Activated CD4-positive, alpha-beta memory T cell treated with anti-CD3 and anti-CD28 coated beads for 36 hours (primary cell): Measurements from ENCODE around the gene NME7. TPM values are rescaled to one million over a fixed set of nuclear protein-coding genes. Genes with fewer than 3 reads are reported as not detected.
"Not testable (repeated sequence)": the region's sequence is repeated elsewhere in the genome, so short reads cannot be mapped to it uniquely, and the experiment has no call there.

Experiments
- CTCF ChIA-PET: fragments of 350-600 bp; sonication (Branson Sonifier 250); formaldehyde crosslinking; loops from one replicate; lab custom pipeline; 2021; ENCODE audit warnings: antibody characterized with exemption, inconsistent platforms; lab: Charles Lee
- POLR2A ChIA-PET: fragments of 350-600 bp; sonication (Branson Sonifier 250); formaldehyde crosslinking; loops from one replicate; lab custom pipeline; 2021; ENCODE audit warnings: antibody characterized with exemption; lab: Charles Lee
- DNase-seq: peaks from one replicate; pipeline ENCODE4 v3.0.0-alpha.2; 2020
- H3K27ac Mint-ChIP-seq: one replicate; pipeline ENCODE4 v1.8.0; 2021; ENCODE audit warnings: mixed read lengths
- H3K27me3 Mint-ChIP-seq: one replicate; pipeline ENCODE4 v1.8.0; 2021; ENCODE audit warnings: mixed read lengths
- H3K36me3 Mint-ChIP-seq: one replicate; pipeline ENCODE4 v1.8.0; 2021; ENCODE audit warnings: mixed read lengths
- H3K4me1 Mint-ChIP-seq: one replicate; pipeline ENCODE4 v1.8.0; 2021; ENCODE audit warnings: low read depth, mixed read lengths
- H3K4me3 Mint-ChIP-seq: one replicate; pipeline ENCODE4 v1.8.0; 2021; ENCODE audit warnings: mild to moderate bottlenecking, mixed read lengths
- H3K9me3 Mint-ChIP-seq: one replicate; pipeline ENCODE4 v1.8.0; 2021; ENCODE audit warnings: mixed read lengths
- intact Hi-C: fragments of 100-400 bp; cut with micrococcal nuclease; formaldehyde crosslinking; loops from one replicate; pipeline ENCODE4 v1.15.1; 2023
- total RNA-seq, 2 experiments: library from RNA; stranded (reverse); gene quantifications; one replicate each; pipeline ENCODE4 v1.2.3, GENCODE V29; 2021

NME7 gene
- total RNA-seq, 2 experiments from 2014 or later, result 12.9 to 15.9 TPM

DNA sequence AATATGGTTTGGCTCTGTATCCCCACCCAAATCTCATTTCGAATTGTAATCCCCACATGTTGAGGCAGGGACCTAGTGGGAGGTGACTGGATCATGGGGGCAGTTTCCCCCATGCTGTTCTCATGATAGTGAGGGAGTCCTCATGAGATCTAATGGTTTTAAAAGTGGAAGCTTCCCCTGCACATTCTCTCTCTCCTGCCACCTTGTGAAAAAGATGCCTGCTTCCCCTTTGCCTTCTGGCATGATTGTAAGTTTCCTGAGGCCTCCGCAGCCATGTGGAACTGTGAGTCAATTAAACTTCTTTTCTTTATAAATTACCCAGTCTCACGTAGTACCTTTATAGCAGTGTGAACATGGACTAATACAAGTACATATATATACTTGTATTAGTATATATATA lies 25.5 kb downstream of the NME7 start:
- H3K27me3 Mint-ChIP-seq, DNase-seq, intact Hi-C loops, H3K27ac Mint-ChIP-seq, H3K4me3 Mint-ChIP-seq, H3K9me3 Mint-ChIP-seq, POLR2A ChIA-PET, H3K4me1 Mint-ChIP-seq, H3K36me3 Mint-ChIP-seq: not testable (repeated sequence)
- CTCF ChIA-PET, result interaction anchor here (1.1 kb wide), 1 partner anchor 739 kb away, joined by 8 read pairs; no protein-coding TSS in a partner anchor

DNA sequence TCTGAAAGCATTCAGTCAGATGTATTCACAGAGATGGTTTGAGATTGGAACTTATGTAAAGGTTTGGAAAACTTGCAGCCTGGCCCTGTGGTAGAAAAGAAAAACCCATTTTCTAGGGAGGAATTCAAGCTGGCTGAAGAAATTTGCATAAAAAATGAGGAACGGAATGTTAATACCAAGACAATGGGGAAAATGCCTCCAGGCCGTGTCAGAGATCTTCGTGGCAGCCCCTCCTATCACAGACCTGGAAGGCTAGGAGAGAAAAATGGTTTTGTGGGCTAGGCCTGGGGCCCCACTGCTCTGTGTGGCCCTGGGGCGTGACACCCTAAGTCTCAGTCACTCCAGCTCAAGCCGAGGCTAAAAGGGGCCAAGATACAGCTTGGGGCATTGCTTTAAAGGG lies 26.7 kb downstream of the NME7 start:
- intact Hi-C loops, result no loop called here
- no peak overlapping the region for H3K27ac Mint-ChIP-seq
- CTCF ChIA-PET, result interaction anchor here (1.1 kb wide), 1 partner anchor 737 kb away, joined by 8 read pairs; no protein-coding TSS in a partner anchor

DNA sequence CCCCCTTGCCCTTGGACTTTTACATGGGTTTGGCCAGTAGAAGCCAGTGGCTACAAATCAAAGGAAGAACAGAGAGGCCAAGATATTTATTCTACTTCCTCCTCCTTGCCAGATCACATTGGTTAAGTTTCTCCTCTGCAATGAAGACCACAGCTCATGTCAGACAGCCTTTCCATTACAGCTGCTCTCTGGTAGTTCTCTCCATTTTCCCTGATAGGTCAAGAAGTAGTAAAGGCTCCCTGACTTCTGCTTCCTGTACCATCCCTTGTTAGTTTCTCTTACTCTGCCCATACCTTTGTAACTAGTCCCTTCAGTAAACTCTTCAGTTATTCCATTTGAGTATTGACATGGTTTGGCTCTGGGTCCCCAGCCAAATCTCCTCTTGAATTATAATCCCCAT lies 27.8 kb downstream of the NME7 start:
- Mint-ChIP-seq H3K9me3 (peaks cover 9% of the 10 kb centered on the region), H3K36me3 (peaks cover 12% of the 10 kb centered on the region), H3K27me3 (no peaks in the 10 kb centered on the region), H3K4me1 (peaks cover 10% of the 10 kb centered on the region), H3K4me3 (no peak overlapping the region), H3K27ac (no peak overlapping the region)
- no peak for DNase-seq
- CTCF ChIA-PET, result interaction anchor here (0.6 to 2.4 kb wide), 2 partner anchors 8 to 136 kb away, joined by 3 to 14 read pairs; no protein-coding TSS in a partner anchor
- intact Hi-C loops, result no loop called here
- POLR2A ChIA-PET, result no interaction called here

More for the DNA sequence above, 26.7 kb downstream of the NME7 start:
- H3K36me3 Mint-ChIP-seq, result peaks cover 8% of the 10 kb centered on the region
- no peak overlapping the region for H3K4me3 Mint-ChIP-seq
- no peak for DNase-seq
- H3K27me3 Mint-ChIP-seq, result no peaks in the 10 kb centered on the region
- POLR2A ChIA-PET, result no interaction called here
- peaks cover 10% of the 10 kb centered on the region for H3K4me1 Mint-ChIP-seq
- peaks cover 6% of the 10 kb centered on the region for H3K9me3 Mint-ChIP-seq

DNA sequence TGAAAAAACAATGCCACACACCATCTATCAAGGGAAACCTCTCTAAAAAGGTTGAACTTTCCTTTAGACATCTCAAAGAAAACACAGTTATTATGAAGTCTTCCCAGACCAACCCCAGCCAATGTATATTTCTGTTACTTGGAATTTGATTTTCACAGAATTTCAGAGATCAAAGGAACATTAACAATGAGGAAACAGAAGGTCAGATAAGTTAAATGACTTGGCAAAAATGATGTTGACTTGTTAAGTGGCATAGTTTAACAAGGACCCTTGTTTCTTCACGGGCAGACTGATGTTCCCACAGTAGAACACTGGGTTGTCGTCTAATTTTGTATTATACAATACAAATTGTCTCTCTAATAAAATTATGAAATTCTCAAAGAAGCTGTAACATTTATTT lies 29.0 kb downstream of the NME7 start:
- Mint-ChIP-seq H3K9me3 (peaks cover 15% of the 10 kb centered on the region), H3K27me3 (no peaks in the 10 kb centered on the region), H3K4me3 (no peak overlapping the region), H3K36me3 (peaks cover 17% of the 10 kb centered on the region), H3K4me1 (peaks cover 10% of the 10 kb centered on the region), H3K27ac (no peak overlapping the region)
- no peak for DNase-seq
- intact Hi-C loops, result no loop called here
- ChIA-PET POLR2A (no interaction called here), CTCF (interaction anchor here (2.4 kb wide), 1 partner anchor 10 kb away, joined by 14 read pairs; no protein-coding TSS in a partner anchor)

DNA sequence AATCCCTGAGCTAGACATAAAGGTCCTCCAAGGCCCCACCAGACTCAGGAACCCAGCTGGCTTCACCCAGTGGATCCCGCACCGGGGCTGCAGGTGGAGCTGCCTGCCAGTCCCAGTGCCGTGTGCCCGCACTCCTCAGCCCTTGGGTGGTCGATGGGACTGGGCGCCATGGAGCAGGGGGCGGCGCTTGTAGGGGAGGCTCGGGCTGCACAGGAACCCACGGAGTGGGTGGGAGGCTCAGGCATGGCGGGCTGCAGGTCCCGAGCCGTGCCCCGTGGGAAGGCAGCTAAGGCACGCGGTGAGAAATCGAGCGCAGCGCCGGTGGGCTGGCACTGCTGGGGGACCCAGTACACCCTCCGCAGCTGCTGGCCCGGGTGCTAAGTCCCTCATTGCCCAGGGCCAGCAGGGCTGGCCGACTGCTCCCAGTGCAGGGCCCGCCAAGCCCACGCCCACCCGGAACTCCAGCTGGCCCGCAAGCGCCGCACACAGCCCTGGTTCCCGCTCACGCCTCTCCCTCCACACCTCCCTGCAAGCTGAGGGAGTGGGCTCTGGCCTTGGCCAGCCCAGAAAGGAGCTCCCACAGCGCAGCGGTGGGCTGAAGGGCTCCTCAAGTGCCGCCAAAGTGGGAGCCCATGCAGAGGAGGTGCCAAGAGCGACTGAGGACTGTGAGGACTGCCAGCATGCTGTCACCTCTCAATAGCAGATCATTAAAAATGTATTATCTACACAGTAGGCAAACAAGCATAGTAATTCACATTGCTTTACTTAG lies 30.5 kb downstream of the NME7 start:
- H3K4me3 Mint-ChIP-seq, POLR2A ChIA-PET: not testable (repeated sequence)

DNA sequence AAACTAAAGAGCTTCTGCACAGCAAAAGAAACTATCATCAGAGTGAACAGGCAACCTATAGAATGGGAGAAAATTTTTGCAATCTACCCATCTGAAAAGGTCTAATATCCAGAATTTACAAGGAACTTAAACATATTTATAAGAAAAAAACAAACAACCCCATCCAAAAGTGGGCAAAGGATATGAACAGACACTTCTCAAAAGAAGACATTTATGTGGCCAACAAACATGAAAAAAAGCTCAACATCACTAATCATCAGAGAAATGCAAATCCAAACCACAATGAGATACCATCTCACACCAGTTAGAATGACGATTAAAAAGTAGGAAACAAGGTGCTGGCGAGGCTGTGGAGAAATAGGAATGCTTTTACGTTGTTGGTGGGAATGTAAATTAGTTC lies 32.9 kb downstream of the NME7 start:
- H3K27ac Mint-ChIP-seq, POLR2A ChIA-PET, H3K4me1 Mint-ChIP-seq, intact Hi-C loops, H3K27me3 Mint-ChIP-seq, DNase-seq, H3K4me3 Mint-ChIP-seq: not testable (repeated sequence)
- H3K9me3 Mint-ChIP-seq, result peaks cover 27% of the 10 kb centered on the region
- CTCF ChIA-PET, result interaction anchor here (1.4 kb wide), 1 partner anchor 13 kb away, joined by 5 read pairs; no protein-coding TSS in a partner anchor
- H3K36me3 Mint-ChIP-seq, result peaks cover 18% of the 10 kb centered on the region

More for the DNA sequence above, 30.5 kb downstream of the NME7 start:
- H3K9me3 Mint-ChIP-seq, result peaks cover 15% of the 10 kb centered on the region
- H3K27ac Mint-ChIP-seq, DNase-seq, H3K4me1 Mint-ChIP-seq, intact Hi-C loops, H3K27me3 Mint-ChIP-seq: not testable (repeated sequence)
- CTCF ChIA-PET, result interaction anchor here (2.4 kb wide), 1 partner anchor 11 kb away, joined by 14 read pairs; no protein-coding TSS in a partner anchor
- H3K36me3 Mint-ChIP-seq, result peaks cover 18% of the 10 kb centered on the region

DNA sequence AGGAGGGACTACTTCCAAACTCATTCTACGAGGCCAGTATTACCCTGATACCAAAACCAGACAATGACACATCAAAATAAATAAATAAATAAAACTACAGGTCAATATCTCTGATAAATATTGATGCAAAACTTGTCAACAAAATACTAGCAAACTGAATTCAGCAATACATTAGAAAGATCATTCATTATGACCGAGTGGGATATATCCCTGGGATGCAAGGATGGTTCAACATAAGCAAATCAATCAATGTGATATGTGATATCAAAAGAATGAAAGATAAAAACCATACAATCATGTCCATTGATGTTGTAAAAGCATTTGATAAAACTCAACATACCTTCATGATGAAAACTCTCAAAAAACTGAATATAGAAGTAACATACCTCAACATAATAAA lies 36.7 kb downstream of the NME7 start:
- POLR2A ChIA-PET, result no interaction called here
- Mint-ChIP-seq H3K27ac (no peak overlapping the region), H3K4me3 (no peak overlapping the region), H3K9me3 (peaks cover 26% of the 10 kb centered on the region), H3K27me3 (no peaks in the 10 kb centered on the region), H3K4me1 (peaks cover 8% of the 10 kb centered on the region), H3K36me3 (peaks cover 17% of the 10 kb centered on the region)
- intact Hi-C loops, result no loop called here
- DNase-seq, result no peak
- CTCF ChIA-PET, result no interaction called here

DNA sequence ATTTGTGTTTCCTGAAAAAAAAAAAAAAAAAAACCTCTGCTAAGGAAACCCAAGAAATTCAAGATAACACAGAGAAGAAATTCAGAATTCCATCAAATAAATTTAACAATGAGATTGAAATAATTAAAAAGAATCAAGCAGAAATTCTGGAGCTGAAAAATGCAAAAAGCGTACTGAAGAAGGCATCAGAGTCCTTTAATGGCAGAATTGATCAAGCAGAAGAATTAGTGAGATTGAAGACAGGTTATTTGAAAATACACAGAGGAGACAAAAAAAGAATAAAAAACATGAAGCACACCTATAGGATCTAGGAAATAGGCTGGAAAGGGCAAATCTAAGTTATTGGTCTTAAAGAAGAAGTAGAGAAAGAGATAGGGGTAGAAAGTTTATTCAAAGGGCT lies 38.2 kb downstream of the NME7 start:
- Mint-ChIP-seq H3K36me3 (peaks cover 13% of the 10 kb centered on the region), H3K27me3 (no peaks in the 10 kb centered on the region), H3K4me3 (no peak overlapping the region), H3K4me1 (peaks cover 8% of the 10 kb centered on the region), H3K27ac (no peak overlapping the region), H3K9me3 (peaks cover 20% of the 10 kb centered on the region)
- ChIA-PET CTCF (no interaction called here), POLR2A (no interaction called here)
- DNase-seq, result no peak
- intact Hi-C loops, result no loop called here

DNA sequence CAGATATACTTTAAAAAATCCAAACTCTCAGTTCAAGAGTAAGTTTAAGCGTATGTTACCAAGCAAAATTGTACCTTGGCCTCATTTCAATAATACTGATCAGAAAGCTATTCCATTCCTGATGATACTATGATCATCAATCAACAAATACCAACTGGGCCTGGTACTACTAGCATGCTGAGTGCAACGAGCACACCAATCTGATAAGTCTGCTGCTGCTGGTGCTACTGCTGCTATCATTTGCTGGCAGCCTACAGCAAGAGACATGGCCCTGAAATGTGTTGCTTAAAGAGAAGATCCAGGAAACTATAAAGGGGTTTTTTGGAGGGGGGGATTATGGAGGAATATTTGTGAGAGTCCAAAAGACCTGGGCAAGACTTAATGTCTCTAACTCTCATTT lies 39.7 kb downstream of the NME7 start:
- Mint-ChIP-seq H3K36me3 (peaks cover 11% of the 10 kb centered on the region), H3K4me1 (peaks cover 8% of the 10 kb centered on the region), H3K27ac (no peak overlapping the region), H3K4me3 (no peak overlapping the region), H3K27me3 (no peaks in the 10 kb centered on the region), H3K9me3 (peaks cover 16% of the 10 kb centered on the region)
- CTCF ChIA-PET, result no interaction called here
- no peak for DNase-seq
- intact Hi-C loops, result no loop called here
- POLR2A ChIA-PET, result no interaction called here

DNA sequence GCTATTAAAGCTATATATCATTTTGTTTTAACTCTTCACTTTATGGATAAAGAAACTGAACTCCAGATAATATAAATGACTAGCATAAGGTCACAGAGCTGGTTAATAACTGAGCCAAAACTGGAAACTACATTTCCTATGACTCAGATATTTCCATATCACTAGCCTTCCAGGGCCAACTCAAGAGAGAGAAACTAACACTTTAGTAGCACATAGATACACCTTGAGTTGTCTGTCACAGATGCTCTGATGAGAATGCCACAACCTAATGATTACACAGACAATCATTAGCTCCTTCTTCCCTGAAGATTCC lies 40.7 kb downstream of the NME7 start:
- Mint-ChIP-seq H3K27ac (no peak overlapping the region), H3K4me1 (peaks cover 8% of the 10 kb centered on the region), H3K27me3 (no peaks in the 10 kb centered on the region), H3K36me3 (peaks cover 9% of the 10 kb centered on the region), H3K9me3 (peaks cover 16% of the 10 kb centered on the region), H3K4me3 (no peak overlapping the region)
- ChIA-PET POLR2A (no interaction called here), CTCF (interaction anchor here (1.2 kb wide), 1 partner anchor 22 kb away, joined by 4 read pairs; no protein-coding TSS in a partner anchor)
- no peak for DNase-seq
- intact Hi-C loops, result no loop called here

DNA sequence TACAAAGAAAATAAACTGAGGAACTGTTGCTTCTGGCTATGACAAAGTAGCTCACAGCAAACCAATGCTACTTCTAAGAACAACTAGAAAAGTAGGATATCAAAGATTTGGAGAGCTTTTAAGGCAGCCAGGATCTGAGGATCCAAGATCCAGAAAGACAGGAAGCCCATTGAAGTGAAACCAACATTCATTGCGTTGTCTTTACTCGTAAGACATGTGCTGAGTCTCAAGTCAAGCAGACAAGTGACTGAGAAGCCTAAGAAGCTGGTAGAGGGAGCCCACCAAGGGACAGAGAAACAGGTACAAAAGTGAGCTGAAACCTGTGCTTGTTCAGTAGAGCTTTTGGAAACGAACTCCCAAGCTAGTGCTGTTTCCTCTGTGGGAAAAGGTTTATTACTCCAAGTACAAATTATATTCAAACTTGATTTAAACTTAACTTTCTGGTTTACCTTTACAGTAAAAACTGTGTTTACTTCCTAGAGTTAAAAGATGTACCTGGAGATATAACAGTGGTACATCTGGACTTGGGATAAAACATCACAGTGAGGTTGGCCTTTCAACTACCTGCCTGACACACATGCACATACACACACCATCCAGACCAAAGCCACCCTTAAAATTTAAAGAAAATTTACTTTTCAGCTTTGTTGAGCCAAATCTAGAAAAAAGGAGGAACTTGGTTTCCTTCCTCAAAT lies 41.2 kb downstream of the NME7 start:
- H3K27me3 Mint-ChIP-seq, result no peaks in the 10 kb centered on the region
- H3K4me1 Mint-ChIP-seq, result peaks cover 10% of the 10 kb centered on the region
- DNase-seq, result no peak
- H3K9me3 Mint-ChIP-seq, result peaks cover 16% of the 10 kb centered on the region
- ChIA-PET CTCF (interaction anchor here (0.6 to 1.2 kb wide), 2 partner anchors 22 to 1158 kb away, joined by 3 to 4 read pairs; no protein-coding TSS in a partner anchor), POLR2A (no interaction called here)
- H3K27ac Mint-ChIP-seq, result no peak overlapping the region
- intact Hi-C loops, result no loop called here
- no peak overlapping the region for H3K4me3 Mint-ChIP-seq
- peaks cover 9% of the 10 kb centered on the region for H3K36me3 Mint-ChIP-seq

DNA sequence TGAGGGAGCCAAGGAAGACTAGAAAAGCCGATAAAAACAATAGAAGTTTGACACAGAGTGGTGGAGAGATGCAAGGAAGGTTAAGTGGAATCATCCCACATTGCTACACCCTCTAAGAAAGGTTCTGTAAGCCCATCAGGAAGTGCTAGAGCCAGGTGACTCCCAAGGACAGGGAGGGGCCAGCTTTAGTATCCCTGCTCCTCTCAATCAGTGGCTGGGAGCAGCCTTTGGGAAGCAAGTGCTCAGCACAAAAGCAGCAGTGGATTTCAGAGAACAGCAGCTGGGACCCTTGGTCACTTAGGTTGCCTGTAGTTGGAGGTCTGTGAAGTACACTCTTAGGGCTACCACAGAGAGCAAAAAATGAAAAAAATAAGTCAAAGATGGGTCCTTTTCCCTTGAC lies 42.5 kb downstream of the NME7 start:
- Mint-ChIP-seq H3K36me3 (peaks cover 8% of the 10 kb centered on the region), H3K4me3 (no peak overlapping the region), H3K27ac (no peak overlapping the region), H3K27me3 (no peaks in the 10 kb centered on the region), H3K9me3 (peaks cover 8% of the 10 kb centered on the region), H3K4me1 (peaks cover 10% of the 10 kb centered on the region)
- CTCF ChIA-PET, result interaction anchor here (1.3 kb wide), 1 partner anchor 23 kb away, joined by 3 read pairs; no protein-coding TSS in a partner anchor
- POLR2A ChIA-PET, result no interaction called here
- intact Hi-C loops, result no loop called here
- DNase-seq, result no peak
